ENCODE results near the gene POLR1G.

Gene POLR1G

GRCh38 chr19:45380107-45380506, 26.3 kb upstream of the POLR1G start:
- H3K9me2 ChIP-seq (replicated peaks; ENCODE audit: low read depth, low read length), result no peaks in the 10 kb centered on the region
- no peaks in the 10 kb centered on the region for H3K4me1 ChIP-seq (ENCODE audit: insufficient read depth, low read length, poor library complexity, severe bottlenecking)
- no peaks in the 10 kb centered on the region for H3K36me3 ChIP-seq (ENCODE audit: insufficient read depth, low read length)
- H3F3A ChIP-seq (ENCODE audit: low read depth), result no peaks in the 10 kb centered on the region
- H3K9me3 ChIP-seq (ENCODE audit: insufficient read depth, low read depth, low read length), result no peaks in the 10 kb centered on the region
- no peaks in the 10 kb centered on the region for H3K79me2 ChIP-seq (ENCODE audit: insufficient read depth, low read length)
- no peak overlapping the region for H2AFZ ChIP-seq (ENCODE audit: low read length)
- no peaks in the 10 kb centered on the region for H4K20me1 ChIP-seq (ENCODE audit: insufficient read depth, low read length, poor library complexity, severe bottlenecking)
- H3K27me3 ChIP-seq (ENCODE audit: insufficient read depth, low read length, poor library complexity, severe bottlenecking), result no peaks in the 10 kb centered on the region
- H3K9ac ChIP-seq (ENCODE audit: low read depth, low read length, poor library complexity, severe bottlenecking), result no peak overlapping the region
- TF ChIP-seq EZH2phosphoT487 (IDR thresholded peaks at IDR 0.05; ENCODE audit: borderline replicate concordance) (no peak), CTCF (conservative IDR thresholded peaks at IDR 0.05; ENCODE audit: low read length) (no peak)
- H3K4me3 ChIP-seq (ENCODE audit: low read length, poor library complexity, severe bottlenecking), result no peak overlapping the region
- no peak overlapping the region for H3K4me2 ChIP-seq (ENCODE audit: low read depth, low read length, poor library complexity, severe bottlenecking)

GRCh38 chr19:45382426-45382825, 24.0 kb upstream of the POLR1G start:
- Histone ChIP-seq H3K4me1 (ENCODE audit: insufficient read depth, low read length, poor library complexity, severe bottlenecking) (no peaks in the 10 kb centered on the region), H3F3A (ENCODE audit: low read depth) (no peaks in the 10 kb centered on the region), H3K9me3 (ENCODE audit: insufficient read depth, low read depth, low read length) (no peaks in the 10 kb centered on the region), H3K79me2 (ENCODE audit: insufficient read depth, low read length) (no peaks in the 10 kb centered on the region), H3K4me2 (ENCODE audit: low read depth, low read length, poor library complexity, severe bottlenecking) (no peak overlapping the region), H3K27me3 (ENCODE audit: insufficient read depth, low read length, poor library complexity, severe bottlenecking) (no peaks in the 10 kb centered on the region), H3K9me2 (replicated peaks; ENCODE audit: low read depth, low read length) (no peaks in the 10 kb centered on the region), H3K4me3 (ENCODE audit: low read length, poor library complexity, severe bottlenecking) (no peak overlapping the region), H3K9ac (ENCODE audit: low read depth, low read length, poor library complexity, severe bottlenecking) (no peak overlapping the region), H2AFZ (ENCODE audit: low read length) (no peak overlapping the region), H3K36me3 (ENCODE audit: insufficient read depth, low read length) (no peaks in the 10 kb centered on the region), H4K20me1 (ENCODE audit: insufficient read depth, low read length, poor library complexity, severe bottlenecking) (no peaks in the 10 kb centered on the region)
- TF ChIP-seq CTCF (conservative IDR thresholded peaks at IDR 0.05; ENCODE audit: low read length), result no peak
- no peak for TF ChIP-seq EZH2phosphoT487 (IDR thresholded peaks at IDR 0.05; ENCODE audit: borderline replicate concordance)

GRCh38 chr19:45385392-45386221, 20.8 kb upstream of the POLR1G start:
- Histone ChIP-seq H3K79me2 (ENCODE audit: insufficient read depth, low read length) (no peaks in the 10 kb centered on the region), H4K20me1 (ENCODE audit: insufficient read depth, low read length, poor library complexity, severe bottlenecking) (no peaks in the 10 kb centered on the region), H3K4me1 (ENCODE audit: insufficient read depth, low read length, poor library complexity, severe bottlenecking) (no peaks in the 10 kb centered on the region), H3K27me3 (ENCODE audit: insufficient read depth, low read length, poor library complexity, severe bottlenecking) (no peaks in the 10 kb centered on the region), H3K4me2 (ENCODE audit: low read depth, low read length, poor library complexity, severe bottlenecking) (no peak overlapping the region), H3K9me2 (replicated peaks; ENCODE audit: low read depth, low read length) (no peaks in the 10 kb centered on the region), H3K4me3 (ENCODE audit: low read length, poor library complexity, severe bottlenecking) (no peak overlapping the region), H2AFZ (ENCODE audit: low read length) (no peak overlapping the region), H3F3A (ENCODE audit: low read depth) (no peaks in the 10 kb centered on the region), H3K9ac (ENCODE audit: low read depth, low read length, poor library complexity, severe bottlenecking) (no peak overlapping the region), H3K9me3 (ENCODE audit: insufficient read depth, low read depth, low read length) (no peaks in the 10 kb centered on the region), H3K36me3 (ENCODE audit: insufficient read depth, low read length) (no peaks in the 10 kb centered on the region)
- TF ChIP-seq CTCF (conservative IDR thresholded peaks at IDR 0.05; ENCODE audit: low read length), result no peak
- TF ChIP-seq EZH2phosphoT487 (IDR thresholded peaks at IDR 0.05; ENCODE audit: borderline replicate concordance), result no peak

All from Loucy (cell line).